NCI-H128 (cell line): Measurements from ENCODE around the gene COL6A1.

Experiments used
- DNase-seq: peaks from one replicate; lab custom pipeline; 2025; ENCODE audit not compliant: unreplicated experiment; lab: John Stamatoyannopoulos, UW

The COL6A1 gene, protein sequence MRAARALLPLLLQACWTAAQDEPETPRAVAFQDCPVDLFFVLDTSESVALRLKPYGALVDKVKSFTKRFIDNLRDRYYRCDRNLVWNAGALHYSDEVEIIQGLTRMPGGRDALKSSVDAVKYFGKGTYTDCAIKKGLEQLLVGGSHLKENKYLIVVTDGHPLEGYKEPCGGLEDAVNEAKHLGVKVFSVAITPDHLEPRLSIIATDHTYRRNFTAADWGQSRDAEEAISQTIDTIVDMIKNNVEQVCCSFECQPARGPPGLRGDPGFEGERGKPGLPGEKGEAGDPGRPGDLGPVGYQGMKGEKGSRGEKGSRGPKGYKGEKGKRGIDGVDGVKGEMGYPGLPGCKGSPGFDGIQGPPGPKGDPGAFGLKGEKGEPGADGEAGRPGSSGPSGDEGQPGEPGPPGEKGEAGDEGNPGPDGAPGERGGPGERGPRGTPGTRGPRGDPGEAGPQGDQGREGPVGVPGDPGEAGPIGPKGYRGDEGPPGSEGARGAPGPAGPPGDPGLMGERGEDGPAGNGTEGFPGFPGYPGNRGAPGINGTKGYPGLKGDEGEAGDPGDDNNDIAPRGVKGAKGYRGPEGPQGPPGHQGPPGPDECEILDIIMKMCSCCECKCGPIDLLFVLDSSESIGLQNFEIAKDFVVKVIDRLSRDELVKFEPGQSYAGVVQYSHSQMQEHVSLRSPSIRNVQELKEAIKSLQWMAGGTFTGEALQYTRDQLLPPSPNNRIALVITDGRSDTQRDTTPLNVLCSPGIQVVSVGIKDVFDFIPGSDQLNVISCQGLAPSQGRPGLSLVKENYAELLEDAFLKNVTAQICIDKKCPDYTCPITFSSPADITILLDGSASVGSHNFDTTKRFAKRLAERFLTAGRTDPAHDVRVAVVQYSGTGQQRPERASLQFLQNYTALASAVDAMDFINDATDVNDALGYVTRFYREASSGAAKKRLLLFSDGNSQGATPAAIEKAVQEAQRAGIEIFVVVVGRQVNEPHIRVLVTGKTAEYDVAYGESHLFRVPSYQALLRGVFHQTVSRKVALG

DNA sequence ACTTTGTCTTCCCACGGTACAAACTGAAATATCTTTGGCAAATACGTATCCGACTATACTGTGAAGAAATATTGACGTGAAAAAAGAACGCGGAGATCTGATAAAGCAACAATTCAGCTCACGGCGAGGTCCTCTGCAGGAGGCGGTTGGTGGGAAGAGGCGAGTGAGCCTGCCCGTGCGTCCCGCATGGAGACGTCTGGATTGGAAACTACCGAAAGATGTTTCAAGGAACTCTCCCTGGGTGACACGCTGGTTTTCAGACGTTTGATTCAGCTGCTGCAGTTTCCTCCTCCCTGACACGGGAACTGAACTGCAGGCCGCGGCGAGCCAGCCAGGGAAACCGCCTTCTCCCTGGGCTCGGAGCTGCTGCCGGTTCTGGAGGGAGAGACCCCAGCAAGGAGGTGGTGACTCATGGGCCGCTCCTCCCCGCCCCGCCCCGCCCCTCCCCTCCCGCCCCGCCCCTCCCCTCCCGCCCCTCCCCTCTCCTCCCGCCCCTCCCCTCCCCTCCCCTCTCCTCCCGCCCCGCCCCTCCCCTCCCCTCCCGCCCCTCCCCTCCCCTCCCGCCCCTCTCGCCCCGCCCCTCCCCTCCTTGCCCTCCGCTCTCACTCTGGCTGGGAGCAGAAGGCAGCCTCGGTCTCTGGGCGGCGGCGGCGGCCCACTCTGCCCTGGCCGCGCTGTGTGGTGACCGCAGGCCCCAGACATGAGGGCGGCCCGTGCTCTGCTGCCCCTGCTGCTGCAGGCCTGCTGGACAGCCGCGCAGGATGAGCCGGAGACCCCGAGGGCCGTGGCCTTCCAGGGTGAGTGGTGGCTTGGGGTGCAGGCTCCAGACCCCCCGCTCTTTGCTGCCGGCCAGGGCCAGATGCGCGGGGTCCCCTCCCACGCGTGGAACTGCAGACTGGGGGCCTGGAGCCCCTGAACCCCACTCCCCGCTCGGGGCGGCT is at the start of gene COL6A1:
Gene COL6A1, plus strand, starts transcription at position 620 of the 941 bp plus-strand sequence. Its CDS starts 81 bp downstream, at position 701.
- peak; percentile 24 for DNase-seq

DNA sequence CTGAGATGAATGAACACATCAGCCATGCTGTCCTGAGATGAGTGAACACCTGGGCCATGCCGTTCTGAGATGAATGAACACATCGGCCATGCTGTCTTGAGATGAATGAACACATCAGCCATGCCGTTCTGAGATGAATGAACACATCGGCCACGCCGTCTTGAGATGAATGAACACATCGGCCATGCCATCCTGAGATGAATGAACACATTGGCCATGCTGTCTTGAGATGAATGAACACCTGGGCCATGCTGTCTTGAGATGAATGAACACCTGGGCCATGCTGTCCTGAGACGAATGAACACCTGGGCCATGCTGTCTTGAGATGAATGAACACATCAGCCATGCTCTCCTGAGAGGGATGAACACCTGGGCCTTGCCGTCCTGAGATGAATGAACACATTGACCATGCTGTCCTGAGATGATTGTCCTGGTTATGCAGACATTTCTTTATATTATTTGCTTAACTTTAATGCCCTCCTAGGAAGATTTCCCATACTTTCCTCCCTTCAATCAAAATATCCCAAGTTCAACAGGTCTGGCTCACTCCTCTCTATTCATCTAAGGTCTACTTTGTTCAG is 48.6 kb upstream of the COL6A1 start:
- no peak for DNase-seq

DNA sequence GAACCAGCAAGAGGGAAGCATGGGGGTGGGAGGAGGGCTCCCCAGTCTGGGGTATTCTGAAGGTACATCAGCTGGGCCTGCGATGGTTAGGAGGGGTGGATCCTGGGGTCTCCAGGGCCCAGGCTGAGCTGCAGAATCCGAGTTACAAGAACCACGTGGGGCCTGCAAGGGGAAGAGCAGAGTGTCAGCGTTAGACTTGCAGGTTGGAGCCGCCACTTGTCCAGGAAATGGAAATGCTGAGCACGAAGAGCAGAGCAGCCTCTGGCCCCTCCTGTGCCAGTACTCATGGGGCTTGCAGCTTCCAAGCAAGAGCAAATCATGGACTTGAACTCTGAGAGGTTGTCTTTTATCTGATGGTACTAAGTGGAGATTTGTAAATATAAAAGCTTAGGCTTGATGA is 47.5 kb upstream of the COL6A1 start:
- DNase-seq: no peak

DNA sequence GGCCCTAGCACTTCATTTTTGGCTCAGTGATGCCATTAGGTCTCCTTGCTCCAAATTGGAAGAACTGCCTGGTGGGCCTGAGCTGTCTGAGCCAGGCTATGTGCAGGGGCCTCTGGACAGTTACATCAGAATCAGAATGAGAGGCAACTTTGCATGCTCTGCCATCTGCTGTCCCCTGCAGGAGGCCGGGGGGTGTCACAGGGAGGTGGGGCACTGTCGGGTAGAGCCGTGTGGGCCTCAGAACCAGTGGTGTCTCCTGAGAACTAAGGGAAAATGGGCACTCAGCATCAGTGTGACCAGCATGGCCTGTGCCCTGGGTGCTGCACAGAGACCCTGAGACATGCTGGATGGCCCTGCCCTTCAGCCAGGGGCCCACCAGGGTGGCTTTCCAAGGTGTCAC is 47.0 kb upstream of the COL6A1 start:
- no peak for DNase-seq

DNA sequence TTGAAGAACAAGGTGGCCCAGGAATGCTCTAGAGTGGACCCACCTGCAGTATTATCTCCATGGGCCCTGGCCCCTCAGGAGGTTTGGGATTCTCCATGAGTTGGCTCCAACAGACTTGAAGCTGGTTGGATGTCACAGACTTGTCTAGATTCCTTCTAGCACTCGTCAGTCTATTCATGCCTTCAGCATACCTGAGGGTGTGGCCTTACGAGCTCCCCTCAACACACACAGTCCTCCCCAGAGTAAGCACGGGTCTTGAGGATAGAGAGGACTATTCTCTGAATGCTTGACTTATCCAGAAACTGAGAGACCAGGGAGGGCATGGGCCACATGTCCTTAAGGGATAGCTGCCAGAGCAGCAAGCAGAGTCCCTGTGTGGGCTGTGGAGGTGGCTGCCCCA is 45.9 kb upstream of the COL6A1 start:
- no peak for DNase-seq

DNA sequence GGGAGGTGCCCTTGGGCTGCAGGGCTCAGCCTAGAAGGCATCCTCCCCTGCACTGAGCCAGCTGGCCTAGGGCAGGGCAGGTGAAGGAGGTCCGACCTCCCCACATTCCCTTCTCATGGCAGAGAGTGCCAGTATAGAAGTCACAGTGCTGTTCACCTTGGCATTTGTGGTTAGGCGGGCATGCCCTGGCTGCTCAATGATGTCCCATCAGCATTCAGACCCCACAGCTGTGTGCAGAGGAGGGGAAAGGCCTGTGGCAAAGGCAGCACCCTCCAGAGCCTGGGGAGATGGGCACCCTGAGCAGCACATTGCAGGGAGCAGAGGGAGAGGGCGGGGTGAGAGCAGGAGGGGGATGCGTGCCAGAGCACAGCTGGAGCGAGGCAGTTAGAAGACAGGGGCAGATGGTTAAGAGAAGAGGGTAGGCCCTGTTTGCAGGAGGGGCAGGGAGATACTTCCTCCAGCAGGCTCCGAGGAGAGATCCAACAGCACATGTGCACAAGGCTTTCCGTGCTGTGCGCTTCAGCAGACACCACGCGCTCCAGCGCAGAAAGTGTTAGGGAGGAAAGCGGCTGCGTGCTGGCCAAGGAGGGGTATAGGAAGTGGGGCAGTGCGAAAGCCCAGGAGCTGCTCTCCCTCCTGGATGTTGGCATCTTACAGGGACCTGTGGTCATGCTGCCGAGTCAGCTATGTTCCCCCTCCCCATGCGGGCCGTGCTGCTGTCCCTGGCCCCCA is 43.7 kb upstream of the COL6A1 start:
- DNase-seq: no peak

DNA sequence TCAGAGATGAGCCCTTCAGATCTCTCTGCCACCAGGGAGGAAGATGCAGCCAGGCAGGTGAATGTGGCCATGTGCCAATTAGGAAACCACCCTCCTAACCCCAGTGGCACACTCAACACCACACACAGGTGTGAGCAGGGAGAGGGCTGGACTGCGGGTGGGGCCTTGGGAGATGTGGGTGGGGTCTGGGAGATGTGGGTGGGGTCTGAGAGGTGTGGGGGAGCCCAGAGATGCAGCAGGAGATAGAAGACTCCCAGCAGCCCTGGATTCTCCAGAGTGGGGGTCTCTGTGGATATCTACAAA is 43.2 kb upstream of the COL6A1 start:
- no peak for DNase-seq

DNA sequence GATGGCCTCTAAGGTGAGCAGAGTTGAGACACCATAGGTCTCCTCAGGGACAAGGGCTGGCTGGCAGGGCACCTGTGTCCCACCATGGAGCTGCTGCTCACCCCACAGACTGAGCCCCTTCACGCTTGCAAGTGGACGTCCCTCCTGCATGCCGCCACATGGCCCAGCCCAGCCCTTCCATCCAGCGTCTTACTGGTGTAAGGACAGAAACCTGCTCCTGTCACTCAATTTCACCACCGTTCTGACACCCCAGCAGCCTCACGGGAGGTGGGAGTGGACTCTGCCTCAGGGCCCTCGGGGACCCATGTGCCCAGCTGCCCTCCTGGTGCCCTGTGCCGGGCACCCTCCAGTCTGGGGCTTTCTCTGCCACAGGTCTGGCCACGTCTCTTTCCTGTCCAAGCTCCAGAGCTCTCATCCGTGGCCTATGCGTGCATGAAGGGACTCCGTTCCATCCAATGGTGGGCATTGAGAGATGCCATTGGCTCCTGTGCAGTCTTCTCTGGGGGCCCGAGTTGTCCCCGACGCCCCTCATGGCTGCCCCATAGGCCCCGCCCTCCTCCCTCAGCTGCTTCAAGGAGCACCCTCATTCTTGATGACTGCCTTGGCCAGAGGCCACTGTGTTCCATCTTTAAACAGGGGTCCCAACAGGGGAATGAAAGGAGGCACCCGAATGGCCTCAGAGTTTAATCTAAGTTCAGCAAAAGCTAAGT is 42.6 kb upstream of the COL6A1 start:
- DNase-seq: no peak

DNA sequence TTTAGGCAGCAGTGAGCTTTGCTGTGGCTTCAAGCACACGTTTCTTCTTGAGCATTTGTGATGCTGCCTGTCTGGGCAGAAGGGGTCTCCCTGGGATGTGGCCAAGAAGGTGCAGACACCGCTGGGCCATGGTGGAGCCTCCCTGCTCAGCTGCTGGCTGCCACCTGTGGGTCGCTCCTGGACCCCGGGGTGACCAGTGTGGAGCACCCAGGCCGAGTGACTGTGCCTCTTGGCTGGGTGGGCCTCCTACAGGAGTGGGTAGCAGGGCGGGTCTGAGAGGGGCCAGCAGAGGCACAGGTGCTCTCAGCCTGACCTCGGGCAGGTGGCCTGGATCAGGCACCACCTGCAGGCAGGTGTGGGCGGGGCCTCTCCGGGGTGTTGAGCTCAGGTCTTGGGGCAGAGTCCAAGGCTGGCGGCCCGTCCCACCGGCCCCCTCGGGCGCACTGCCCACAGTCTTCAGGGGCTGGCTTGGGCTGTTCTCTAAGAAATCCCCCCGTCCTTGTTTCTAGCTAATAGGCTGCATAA is 42.0 kb upstream of the COL6A1 start:
- DNase-seq: no peak

DNA sequence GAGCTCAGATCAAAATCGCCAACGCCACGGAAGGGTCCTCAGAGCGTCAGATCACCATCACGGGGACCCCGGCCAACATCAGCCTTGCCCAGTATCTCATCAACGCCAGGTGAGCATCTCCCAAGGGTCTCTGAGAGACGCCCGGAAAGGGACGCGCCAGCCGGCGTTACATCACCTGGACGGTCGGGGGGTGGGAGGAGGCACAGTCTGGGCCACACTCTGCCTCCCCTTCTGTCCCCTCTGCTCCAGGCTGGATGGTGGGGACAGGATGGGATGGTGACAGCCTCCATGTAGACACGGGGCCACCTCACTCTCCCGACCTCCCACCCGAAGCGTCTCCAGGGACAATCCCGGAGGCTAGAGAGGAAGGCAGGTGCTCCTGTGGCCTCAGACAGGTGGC is 41.5 kb upstream of the COL6A1 start:
- DNase-seq: no peak

DNA sequence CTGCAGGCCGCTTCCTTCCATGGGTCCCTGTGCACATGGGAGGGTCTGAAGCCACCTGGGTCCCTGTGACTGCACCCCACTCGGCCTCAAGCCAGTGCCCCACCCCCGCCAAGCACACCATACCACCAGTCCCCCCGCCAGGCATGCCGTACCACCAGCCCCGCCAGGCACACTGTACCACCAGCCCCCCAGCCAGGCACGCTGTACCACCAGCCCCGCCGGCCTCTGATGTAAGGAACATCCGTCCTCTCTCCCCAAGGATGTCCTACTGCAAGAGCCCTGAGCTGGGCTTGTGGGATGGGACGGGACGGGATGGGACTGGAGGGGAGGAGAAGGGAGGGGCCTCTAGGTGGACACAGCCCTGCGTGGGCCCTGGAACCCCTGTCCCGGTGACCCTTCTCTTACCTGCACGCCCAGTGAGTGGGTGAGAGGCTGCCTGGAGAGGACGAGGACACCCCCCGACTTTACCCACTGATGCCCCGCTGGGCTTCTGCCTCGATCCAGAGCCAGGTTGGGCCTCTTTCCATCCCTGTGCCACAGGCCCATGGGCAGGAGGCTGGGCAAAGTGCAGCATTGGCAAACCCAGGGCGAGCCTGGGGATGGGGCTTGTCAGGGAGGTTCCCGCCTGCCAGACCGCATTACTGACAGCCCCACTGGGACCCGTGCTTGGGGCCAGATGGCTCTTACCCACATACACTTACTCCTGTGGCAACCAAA is 40.8 kb upstream of the COL6A1 start:
- no peak for DNase-seq

DNA sequence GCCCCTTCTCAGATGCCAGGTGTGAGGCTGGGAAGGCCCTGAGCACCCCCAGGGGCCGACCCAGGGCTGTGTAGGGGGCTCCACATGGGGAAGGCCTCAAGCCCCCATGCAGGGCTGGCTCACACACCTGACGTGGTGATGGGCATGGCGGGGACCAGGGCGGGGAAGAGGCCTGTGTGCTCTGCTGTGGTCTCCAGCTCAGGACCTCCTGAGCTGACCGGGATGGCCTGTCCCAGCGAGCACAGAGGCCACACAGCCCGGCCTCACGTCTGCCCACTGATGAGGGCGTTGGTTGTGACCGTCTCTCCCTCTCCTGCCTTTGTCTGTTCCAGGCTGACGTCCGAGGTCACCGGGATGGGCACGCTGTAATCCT is 40.2 kb upstream of the COL6A1 start:
- DNase-seq: no peak

DNA sequence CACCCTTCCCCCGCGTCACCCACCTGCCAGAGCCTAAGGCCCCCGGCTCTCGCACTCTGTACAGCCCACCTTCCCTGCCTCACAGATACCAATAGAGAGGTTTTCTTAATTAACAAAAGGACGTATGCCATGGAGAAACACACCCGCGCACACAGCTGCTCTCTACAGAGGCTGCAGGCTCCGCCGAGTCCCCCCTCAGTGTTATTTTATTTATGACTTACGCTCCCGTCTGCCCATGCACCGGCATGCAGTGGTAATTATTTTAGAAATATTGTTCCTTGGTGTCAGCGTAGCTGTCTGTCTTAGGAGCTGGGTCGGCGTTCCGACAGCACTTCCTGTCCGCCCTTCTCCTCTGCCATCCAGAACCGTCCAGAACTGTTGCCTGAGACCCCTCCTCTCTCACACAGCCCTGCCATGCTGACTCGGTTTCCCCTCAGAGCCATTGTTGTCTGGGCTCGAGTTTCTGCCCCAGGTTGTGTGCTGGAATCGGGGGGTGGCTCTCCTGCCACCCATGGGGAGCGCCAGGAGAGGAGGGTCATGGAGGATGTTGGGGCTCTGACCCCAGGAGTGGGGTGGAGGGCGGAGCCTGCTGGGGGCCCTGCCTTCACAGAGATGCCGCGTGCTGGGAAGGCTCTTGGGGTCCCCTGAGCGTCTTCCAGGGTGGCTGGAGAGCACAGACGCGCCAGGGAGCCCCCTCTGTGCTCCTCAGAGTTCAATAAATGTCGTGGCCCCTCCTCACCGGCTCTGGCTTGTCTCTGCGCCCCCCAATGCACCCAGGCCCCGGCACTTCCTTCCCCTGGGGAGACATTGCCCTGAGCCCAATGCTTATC is 39.6 kb upstream of the COL6A1 start:
- no peak for DNase-seq

DNA sequence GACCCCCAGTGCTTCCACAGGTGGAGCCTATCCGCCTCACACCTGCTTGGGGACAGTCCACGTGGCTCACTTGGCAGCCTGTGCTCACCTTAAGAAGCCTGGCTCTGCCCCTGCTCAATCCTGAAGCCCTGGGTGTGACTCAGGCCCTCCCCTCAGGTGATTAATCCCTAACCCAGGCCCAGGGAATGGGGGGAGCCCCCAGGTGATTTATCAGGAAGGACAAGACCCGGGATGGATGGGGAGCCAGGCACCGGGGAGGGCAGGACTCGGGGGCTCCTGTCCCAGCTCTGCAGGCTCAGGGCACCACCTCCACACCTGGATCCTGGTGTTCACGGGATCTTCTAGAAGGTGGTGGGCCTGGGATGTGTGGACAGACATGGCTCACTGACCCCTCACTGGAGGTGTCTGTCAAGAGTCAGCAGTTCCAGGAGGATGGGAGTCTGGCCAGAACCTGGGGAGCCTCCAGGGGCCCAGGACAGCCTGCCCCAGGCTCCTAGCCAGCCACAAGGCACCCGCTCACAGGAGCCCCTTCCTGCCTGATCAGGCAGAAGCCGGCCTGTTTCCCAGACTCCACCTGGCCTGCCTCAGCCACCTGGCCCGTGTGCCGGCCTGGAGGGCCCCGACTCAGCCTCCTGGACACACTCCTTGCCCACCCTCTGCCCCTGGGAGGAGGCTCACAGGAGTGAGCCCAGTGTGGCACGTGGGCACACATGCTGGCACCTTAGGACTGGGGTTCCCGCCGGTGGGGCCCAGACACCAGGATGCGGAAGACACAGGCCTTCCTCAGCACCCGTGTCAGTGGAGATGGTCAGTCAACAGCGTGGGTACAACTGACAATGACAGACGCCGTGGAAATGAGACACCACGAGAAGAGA is 38.6 kb upstream of the COL6A1 start:
- no peak for DNase-seq

DNA sequence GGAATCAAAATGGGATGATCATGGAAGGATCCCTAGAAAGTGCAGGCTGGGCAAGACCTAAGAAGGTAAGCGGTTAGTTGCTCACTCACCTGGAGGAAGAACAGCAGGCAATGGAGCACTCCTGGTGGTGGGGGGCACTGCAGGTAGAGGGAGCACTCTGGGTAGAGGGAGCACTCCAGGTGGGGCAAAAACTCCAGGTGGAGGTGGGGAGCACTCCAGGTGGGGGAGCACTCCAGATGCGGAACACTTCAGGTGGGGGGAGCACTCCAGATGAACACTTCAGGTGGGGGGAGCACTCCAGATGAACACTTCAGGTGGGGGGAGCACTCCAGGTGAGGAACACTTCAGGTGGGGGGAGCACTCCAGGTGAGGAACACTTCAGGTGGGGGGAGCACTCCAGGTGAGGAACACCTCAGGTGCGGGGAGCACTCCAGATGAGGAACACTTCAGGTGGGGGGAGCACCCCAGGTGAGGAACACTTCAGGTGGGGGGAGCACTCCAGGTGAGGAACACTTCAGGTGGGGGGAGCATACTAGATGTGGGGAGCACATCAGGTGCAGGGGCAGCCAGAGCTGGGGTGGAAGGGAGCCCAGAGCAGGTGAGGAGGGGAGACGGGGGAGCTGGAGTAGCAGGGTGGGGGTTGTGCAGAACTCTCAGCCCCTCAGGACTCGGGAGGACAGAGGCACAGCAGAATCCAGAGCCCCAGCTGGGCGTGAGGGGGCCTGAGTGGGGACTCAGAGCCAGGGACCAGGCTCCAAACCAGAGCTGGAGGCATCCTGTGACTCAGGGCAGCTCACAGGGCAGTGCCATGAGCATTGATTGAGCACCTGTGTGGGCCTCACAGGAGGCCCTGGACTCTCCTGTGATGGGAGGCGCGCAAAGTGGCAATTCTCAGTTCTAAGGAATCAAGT is 37.7 kb upstream of the COL6A1 start:
- DNase-seq: no peak

DNA sequence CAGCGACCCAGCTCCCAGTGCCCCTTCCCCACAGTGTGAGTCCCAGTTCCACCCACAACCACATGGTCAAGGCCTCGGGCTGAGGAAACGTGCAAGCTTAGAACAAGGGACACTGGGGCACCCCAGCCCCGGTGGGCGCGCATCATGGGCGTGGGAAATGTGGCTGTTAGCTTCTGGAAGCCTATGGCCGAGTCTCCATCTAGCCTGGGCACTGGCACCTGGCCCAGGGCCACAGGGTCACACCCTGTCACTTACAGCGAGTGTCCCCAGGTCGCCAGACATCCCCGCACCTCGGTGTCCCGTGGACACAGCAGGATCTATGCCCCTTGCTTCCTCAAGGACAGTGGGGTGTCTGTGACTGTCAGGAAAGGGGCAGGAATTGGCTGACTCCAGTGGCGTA is 37.0 kb upstream of the COL6A1 start:
- DNase-seq: no peak
